ENCODE data around the gene PLP1.
"Not testable (repeated sequence)": the region's sequence is repeated elsewhere in the genome, so short reads cannot be mapped to it uniquely, and the experiment has no call there.

Gene PLP1

GRCh38 chrX:103780336-103781061 is 3.9 kb downstream of the PLP1 start:
- peak in 55 of 56 donors; percentile 1 to 85 (median 52) for DNase-seq

GRCh38 chrX:103781062-103781402 is 4.4 kb downstream of the PLP1 start:
- peak in 12 of 56 donors; percentile 22 to 60 (median 39) for DNase-seq

GRCh38 chrX:103781706-103782105 is 5.1 kb downstream of the PLP1 start:
- DNase-seq = no peak

GRCh38 chrX:103782640-103783039 is 6.0 kb downstream of the PLP1 start:
- DNase-seq = peak in 50 of 56 donors; percentile 3 to 78 (median 38)

GRCh38 chrX:103783196-103783595 is 6.6 kb downstream of the PLP1 start:
- DNase-seq = no peak

- peak in 6 of 56 donors; percentile 1 to 22 (median 6) for DNase-seq
Measured at GRCh38 chrX:103783971-103784370, 7.3 kb downstream of the PLP1 start.

- no peak for DNase-seq
Measured at GRCh38 chrX:103789004-103789403, 12.4 kb downstream of the PLP1 start.

- DNase-seq = peak in 1 of 56 donors; percentile 7
Measured at GRCh38 chrX:103791228-103791627, 14.6 kb downstream of the PLP1 start.

GRCh38 chrX:103791826-103792485 is 15.3 kb downstream of the PLP1 start:
- DNase-seq = no peak

GRCh38 chrX:103792916-103793544 is 16.4 kb downstream of the PLP1 start:
- no peak for DNase-seq

GRCh38 chrX:103793545-103793940 is 16.9 kb downstream of the PLP1 start:
- peak in 5 of 56 donors; percentile 1 to 44 (median 9) for DNase-seq

- DNase-seq = peak in 1 of 56 donors; percentile 44
Measured at GRCh38 chrX:103794119-103794518, 17.5 kb downstream of the PLP1 start.

GRCh38 chrX:103797691-103798090 is 21.1 kb downstream of the PLP1 start:
- DNase-seq = no peak

GRCh38 chrX:103800318-103800717 is 23.7 kb downstream of the PLP1 start:
- DNase-seq = no peak

- DNase-seq = no peak
Measured at GRCh38 chrX:103805860-103806259, 29.2 kb downstream of the PLP1 start.

GRCh38 chrX:103806862-103807474 is 30.3 kb downstream of the PLP1 start:
- no peak for DNase-seq

GRCh38 chrX:103811858-103812257 is 35.2 kb downstream of the PLP1 start:
- DNase-seq = no peak

GRCh38 chrX:103817101-103817500 is 40.5 kb downstream of the PLP1 start:
- DNase-seq = not testable (repeated sequence)

GRCh38 chrX:103817502-103817901 is 40.9 kb downstream of the PLP1 start:
- DNase-seq = peak in 3 of 56 donors; percentile 0 to 44 (median 41)

- no peak for DNase-seq
Measured at GRCh38 chrX:103818842-103819619, 42.4 kb downstream of the PLP1 start.

- DNase-seq = not testable (repeated sequence)
Measured at GRCh38 chrX:103820802-103821201, 44.2 kb downstream of the PLP1 start.
